Mesendoderm (in vitro differentiated cells): ENCODE measurements around the gene UHRF2.

Source experiments
- DNase-seq: peaks from one replicate; pipeline ENCODE4 v3.0.0; 2013
- H2AK5ac ChIP-seq: 2 replicates; pipeline ENCODE4 v1.6.1; 2013; ENCODE audit warnings: low read length, inconsistent platforms
- H2BK120ac ChIP-seq: 2 replicates; pipeline ENCODE4 v1.6.1; 2013; ENCODE audit warnings: low read depth, mild to moderate bottlenecking, low read length, moderate library complexity, mixed read lengths
- H2BK15ac ChIP-seq: replicated peaks from 2 replicates; pipeline ENCODE4 v1.6.1; 2013; ENCODE audit warnings: low read depth, mild to moderate bottlenecking, moderate library complexity
- H2BK5ac ChIP-seq: 2 replicates; pipeline ENCODE4 v1.6.1; 2013; ENCODE audit warnings: low read length, inconsistent platforms
- H3K18ac ChIP-seq: 2 replicates; pipeline ENCODE4 v1.6.1; 2013; ENCODE audit warnings: mild to moderate bottlenecking, low read length, mixed read lengths
- H3K23ac ChIP-seq: one replicate; pipeline ENCODE4 v1.6.1; 2013; ENCODE audit warnings: low read length
- H3K27ac ChIP-seq: 2 replicates; pipeline ENCODE4 v1.5.1; 2013; ENCODE audit warnings: low read depth, mild to moderate bottlenecking, inconsistent platforms, low read length, moderate library complexity
- H3K27me3 ChIP-seq: 2 replicates; pipeline ENCODE4 v1.6.1; 2013; ENCODE audit warnings: low read length, control low read depth, mild to moderate bottlenecking, inconsistent platforms; ENCODE audit not compliant: insufficient read depth, poor library complexity
- H3K36me3 ChIP-seq: 2 replicates; pipeline ENCODE4 v1.6.1; 2013; ENCODE audit warnings: low read length, inconsistent platforms; ENCODE audit not compliant: control insufficient read depth, insufficient read depth
- H3K4ac ChIP-seq: one replicate; pipeline ENCODE4 v1.6.1; 2013; ENCODE audit warnings: low read depth, mild to moderate bottlenecking, low read length, moderate library complexity
- H3K4me1 ChIP-seq: 2 replicates; pipeline ENCODE4 v1.6.1; 2013; ENCODE audit warnings: low read depth, low read length, inconsistent platforms; ENCODE audit not compliant: control insufficient read depth
- H3K4me2 ChIP-seq: 2 replicates; pipeline ENCODE4 v1.6.1; 2013; ENCODE audit warnings: low read length
- H3K4me3 ChIP-seq: 2 replicates; pipeline ENCODE4 v1.5.1; 2013; ENCODE audit warnings: mild to moderate bottlenecking, low read length
- H3K56ac ChIP-seq: one replicate; pipeline ENCODE4 v1.6.1; 2013; ENCODE audit warnings: low read length
- H3K79me1 ChIP-seq: 2 replicates; pipeline ENCODE4 v1.6.1; 2013; ENCODE audit warnings: low read length, inconsistent platforms
- H3K79me2 ChIP-seq: 2 replicates; pipeline ENCODE4 v1.6.1; 2013; ENCODE audit warnings: mild to moderate bottlenecking, low read length; ENCODE audit not compliant: control insufficient read depth, insufficient read depth
- H3K9ac ChIP-seq: 2 replicates; pipeline ENCODE4 v1.6.1; 2013; ENCODE audit warnings: low read length, inconsistent platforms
- H4K5ac ChIP-seq: one replicate; pipeline ENCODE4 v1.6.1; 2013; ENCODE audit warnings: low read length
- H4K8ac ChIP-seq: one replicate; pipeline ENCODE4 v1.6.1; 2013; ENCODE audit warnings: low read depth, mild to moderate bottlenecking, control low read depth, low read length, moderate library complexity
- WGBS: extraction: QIAGEN DNeasy Blood & Tissue Kit; methylation state at CpG from one replicate; pipeline ENCODE4 v1.1.7; 2013; ENCODE audit warnings: low lambda C conversion rate, missing lambda C conversion rate; ENCODE audit not compliant: insufficient coverage; ENCODE audit errors: extremely low coverage; 5-methylcytosine and 5-hydroxymethylcytosine counted together

The UHRF2 gene

GRCh38 chr9:6545017-6545691, 132.2 kb downstream of the UHRF2 start:
- no CpG with 5 or more reads among the region's 8 CpGs for WGBS

GRCh38 chr9:6549106-6549800, 136.3 kb downstream of the UHRF2 start:
- Histone ChIP-seq H4K8ac (no peak overlapping the region), H2BK120ac (no peak overlapping the region), H3K79me1 (no peaks in the 10 kb centered on the region), H2BK5ac (no peak overlapping the region), H2AK5ac (no peak overlapping the region), H3K23ac (no peak overlapping the region), H3K4me1 (no peaks in the 10 kb centered on the region), H3K4ac (no peak overlapping the region), H2BK15ac (no peak overlapping the region), H3K18ac (no peak overlapping the region), H3K79me2 (no peaks in the 10 kb centered on the region), H3K9ac (no peak overlapping the region), H3K4me3 (no peak overlapping the region), H3K27me3 (no peaks in the 10 kb centered on the region), H3K27ac (no peak overlapping the region), H3K4me2 (no peak overlapping the region), H3K36me3 (no peaks in the 10 kb centered on the region), H4K5ac (no peak overlapping the region), H3K56ac (no peak overlapping the region)
- no peak for DNase-seq
- no CpG with 5 or more reads among the region's 8 CpGs for WGBS

More at GRCh38 chr9:6545017-6545691, 132.2 kb downstream of the UHRF2 start:
- Histone ChIP-seq H3K4ac (no peak overlapping the region), H4K8ac (no peak overlapping the region), H3K27ac (no peak overlapping the region), H3K36me3 (no peaks in the 10 kb centered on the region), H3K27me3 (no peaks in the 10 kb centered on the region), H2BK120ac (no peak overlapping the region), H2BK5ac (no peak overlapping the region), H3K4me2 (no peak overlapping the region), H3K4me1 (no peaks in the 10 kb centered on the region), H3K9ac (no peak overlapping the region), H3K56ac (no peak overlapping the region), H2BK15ac (no peak overlapping the region), H3K79me1 (no peaks in the 10 kb centered on the region), H2AK5ac (no peak overlapping the region), H3K79me2 (no peaks in the 10 kb centered on the region), H4K5ac (no peak overlapping the region), H3K23ac (no peak overlapping the region), H3K4me3 (no peak overlapping the region), H3K18ac (no peak overlapping the region)
- no peak for DNase-seq

GRCh38 chr9:6551136-6551535, 138.1 kb downstream of the UHRF2 start:
- H4K5ac ChIP-seq: no peak overlapping the region
- no peaks in the 10 kb centered on the region for H3K27me3 ChIP-seq
- H2AK5ac ChIP-seq: no peak overlapping the region
- no peak overlapping the region for H3K9ac ChIP-seq
- no peak overlapping the region for H3K4ac ChIP-seq
- no peak overlapping the region for H2BK5ac ChIP-seq
- no CpG with 5 or more reads among the region's 2 CpGs for WGBS
- H3K79me1 ChIP-seq: no peaks in the 10 kb centered on the region
- H4K8ac ChIP-seq: no peak overlapping the region
- H3K4me1 ChIP-seq: no peaks in the 10 kb centered on the region
- no peak overlapping the region for H3K56ac ChIP-seq
- no peak overlapping the region for H3K27ac ChIP-seq
- DNase-seq: no peak
- no peak overlapping the region for H3K23ac ChIP-seq
- H3K4me2 ChIP-seq: no peak overlapping the region
- H3K79me2 ChIP-seq: no peaks in the 10 kb centered on the region
- H3K18ac ChIP-seq: no peak overlapping the region
- no peak overlapping the region for H3K4me3 ChIP-seq
- H2BK120ac ChIP-seq: no peak overlapping the region
- H3K36me3 ChIP-seq: no peaks in the 10 kb centered on the region
- H2BK15ac ChIP-seq: no peak overlapping the region

GRCh38 chr9:6552033-6552432, 139.0 kb downstream of the UHRF2 start:
- H3K4me2 ChIP-seq: no peak overlapping the region
- H2AK5ac ChIP-seq: no peak overlapping the region
- no peak overlapping the region for H3K9ac ChIP-seq
- H3K79me1 ChIP-seq: no peaks in the 10 kb centered on the region
- H3K4me1 ChIP-seq: no peaks in the 10 kb centered on the region
- no peak overlapping the region for H3K23ac ChIP-seq
- H3K4ac ChIP-seq: no peak overlapping the region
- H3K4me3 ChIP-seq: no peak overlapping the region
- WGBS: no CpG with 5 or more reads among the region's 3 CpGs
- H3K27ac ChIP-seq: no peak overlapping the region
- no peak overlapping the region for H2BK5ac ChIP-seq
- H3K56ac ChIP-seq: no peak overlapping the region
- H3K27me3 ChIP-seq: no peaks in the 10 kb centered on the region
- H3K36me3 ChIP-seq: no peaks in the 10 kb centered on the region
- no peak overlapping the region for H4K8ac ChIP-seq
- no peak overlapping the region for H2BK15ac ChIP-seq
- H2BK120ac ChIP-seq: no peak overlapping the region
- DNase-seq: peak; percentile 40
- H3K79me2 ChIP-seq: no peaks in the 10 kb centered on the region
- no peak overlapping the region for H3K18ac ChIP-seq
- H4K5ac ChIP-seq: no peak overlapping the region

DNA sequence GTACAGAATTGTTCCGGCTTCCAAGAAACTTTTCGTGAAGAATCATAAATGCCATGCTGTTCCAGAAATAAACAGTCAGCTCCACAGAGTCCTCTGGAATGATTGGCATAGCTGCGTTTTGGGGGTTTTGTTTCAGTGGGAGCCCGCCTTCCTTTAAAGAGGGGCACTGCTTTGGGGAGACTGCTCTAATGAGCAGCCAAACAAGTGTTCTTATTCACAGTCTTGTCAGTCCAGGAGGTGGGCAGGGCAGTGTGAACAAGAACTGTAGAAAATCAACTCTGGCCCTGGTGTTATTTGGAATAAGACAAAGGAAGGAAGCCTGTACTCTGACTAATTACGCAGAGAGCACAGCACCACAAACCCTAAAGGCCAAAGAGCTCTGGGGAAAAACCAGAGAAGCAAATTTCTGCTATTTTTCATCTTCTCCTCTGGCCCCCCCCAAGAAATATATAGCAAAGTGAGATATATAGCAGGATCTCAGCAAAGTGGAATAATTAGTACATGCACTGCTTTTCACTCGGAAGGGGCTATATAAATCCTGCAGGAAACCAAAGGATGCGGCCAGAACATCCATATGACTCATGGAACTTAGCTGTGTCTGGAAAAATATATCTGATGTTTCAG, 139.6 kb downstream of the UHRF2 start:
- Histone ChIP-seq H3K23ac (no peak overlapping the region), H4K8ac (no peak overlapping the region), H2BK120ac (no peak overlapping the region), H3K27me3 (no peaks in the 10 kb centered on the region), H3K79me1 (no peaks in the 10 kb centered on the region), H4K5ac (no peak overlapping the region), H2AK5ac (no peak overlapping the region), H3K36me3 (no peaks in the 10 kb centered on the region), H2BK5ac (no peak overlapping the region), H3K79me2 (no peaks in the 10 kb centered on the region), H3K18ac (no peak overlapping the region), H3K4ac (no peak overlapping the region), H3K56ac (no peak overlapping the region), H3K9ac (no peak overlapping the region), H3K4me2 (no peak overlapping the region), H3K4me1 (no peaks in the 10 kb centered on the region), H3K4me3 (no peak overlapping the region), H3K27ac (no peak overlapping the region), H2BK15ac (no peak overlapping the region)
- WGBS: no CpG with 5 or more reads among the region's 7 CpGs
- no peak for DNase-seq
